Small intestine (tissue), 7 donors: ENCODE measurements around the gene CLEC16A. TPM values are rescaled to one million over a fixed set of nuclear protein-coding genes. Genes with fewer than 3 reads are reported as not detected.

ENCODE experiments used
- DNase-seq, 2 donors: peaks; one replicate each; pipeline versions ENCODE4 v3.0.0 to v3.0.0-alpha.2; 2013
- FAIRE-seq: peaks from 2 replicates; lab custom pipeline; 2012; peaks lifted over from hg19 to GRCh38; lab: Jason Lieb, UNC
- H3K27ac ChIP-seq, 3 donors: one replicate each; pipeline ENCODE4 v1.5.1; 2013; ENCODE audit warnings: low read length in 2 of 3, mild to moderate bottlenecking in 2 of 3, control low read depth in 1 of 3, inconsistent platforms in 1 of 3, low read depth in 1 of 3, moderate library complexity in 1 of 3
- H3K27me3 ChIP-seq, 3 donors: one replicate each; pipeline ENCODE4 v1.6.1; 2013; ENCODE audit warnings: low read length in 3 of 3, inconsistent platforms in 1 of 3; ENCODE audit not compliant: control insufficient read depth in 3 of 3, insufficient read depth in 3 of 3
- H3K36me3 ChIP-seq, 3 donors: one replicate each; pipeline ENCODE4 v1.6.1; 2013; ENCODE audit warnings: low read length in 3 of 3, inconsistent platforms in 1 of 3, low read depth in 1 of 3, mild to moderate bottlenecking in 1 of 3, moderate library complexity in 1 of 3; ENCODE audit not compliant: control insufficient read depth in 3 of 3, insufficient read depth in 2 of 3
- H3K4me1 ChIP-seq, 3 donors: one replicate each; pipeline ENCODE4 v1.6.1; 2013; ENCODE audit warnings: low read length in 2 of 3, inconsistent platforms in 1 of 3, low read depth in 1 of 3, mild to moderate bottlenecking in 1 of 3, moderate library complexity in 1 of 3; ENCODE audit not compliant: control insufficient read depth in 3 of 3, insufficient read depth in 2 of 3
- H3K4me3 ChIP-seq, 3 donors: one replicate each; pipeline ENCODE4 v1.5.1; 2013; ENCODE audit warnings: low read length in 3 of 3, control low read depth in 1 of 3, inconsistent platforms in 1 of 3, low read depth in 1 of 3, mild to moderate bottlenecking in 1 of 3, moderate library complexity in 1 of 3
- H3K9me3 ChIP-seq, 2 donors: one replicate each; pipeline ENCODE4 v1.6.1; 2013; ENCODE audit warnings: low read depth in 1 of 2, low read length in 1 of 2; ENCODE audit not compliant: control insufficient read depth in 2 of 2, insufficient read depth in 1 of 2
- WGBS, 3 donors: extraction: QIAGEN DNeasy Blood & Tissue Kit; methylation state at CpG; one replicate each; pipeline ENCODE4 v1.1.7; 2013; 5-methylcytosine and 5-hydroxymethylcytosine counted together
- polyA plus RNA-seq, 4 donors: library from polyadenylated mRNA; stranded (reverse) in 3 of 4; unstranded in 1 of 4; fragments of 200-250 nt in 3 of 4; fragments of 120-200 nt in 1 of 4; gene quantifications; one replicate each; pipeline versions ENCODE4 v1.2.1 to v1.2.3, GENCODE V29; 2013
- donor health status: healthy with polysubstance abuse.
- donor health status: control.
- donor health status: control.
- donor health status: Bipolar disorder and iron deficiency.
- donor health status: healthy.

CLEC16A gene
- polyA plus RNA-seq, 4 donors, result 12.2 to 23.5 (median 14.1) TPM

GRCh38 chr16:10906914-10907756 lies 37.2 kb upstream of the CLEC16A start:
- no peak overlapping the region for H3K27ac ChIP-seq
- H3K27me3 ChIP-seq, result no peaks in the 10 kb centered on the region
- DNase-seq (no peak), FAIRE-seq (no peak)
- H3K9me3 ChIP-seq, result peaks cover 0 to 5% of the 10 kb centered on the region in 2 donors
- WGBS, 3 donors, result 86 to 93% (median 93%) methylated on average over 45 to 46 of the region's 46 CpGs
- no peak overlapping the region for H3K4me3 ChIP-seq
- peaks cover 0 to 26% (median 8%) of the 10 kb centered on the region in 3 donors for H3K36me3 ChIP-seq
- H3K4me1 ChIP-seq, result no peaks in the 10 kb centered on the region

- 90 to 95% (median 95%) methylated on average over 20 to 21 of the region's 21 CpGs for WGBS, 3 donors
- no peak overlapping the region for H3K4me3 ChIP-seq
- H3K27ac ChIP-seq, result no peak overlapping the region
- no peak for DNase-seq
- H3K36me3 ChIP-seq, result peaks cover 0 to 20% (median 5%) of the 10 kb centered on the region in 3 donors
- no peaks in the 10 kb centered on the region for H3K4me1 ChIP-seq
- peaks cover 0 to 2% of the 10 kb centered on the region in 2 donors for H3K9me3 ChIP-seq
- no peak for FAIRE-seq
- no peaks in the 10 kb centered on the region for H3K27me3 ChIP-seq
These were observed 36.7 kb upstream of the CLEC16A start for GRCh38 chr16:10907757-10908045.

- peaks cover 0 to 8% (median 0%) of the 10 kb centered on the region in 3 donors for H3K4me1 ChIP-seq
- H3K4me3 ChIP-seq, result no peak overlapping the region
- no peak for DNase-seq
- no peaks in the 10 kb centered on the region for H3K9me3 ChIP-seq
- no peaks in the 10 kb centered on the region for H3K27me3 ChIP-seq
- peaks cover 2 to 8% (median 5%) of the 10 kb centered on the region in 3 donors for H3K36me3 ChIP-seq
- H3K27ac ChIP-seq, result no peak overlapping the region
- no peak for FAIRE-seq
These were observed 33.1 kb upstream of the CLEC16A start for GRCh38 chr16:10911267-10911666.

GRCh38 chr16:10916534-10916933 lies 27.8 kb upstream of the CLEC16A start:
- Histone ChIP-seq H3K9me3 (no peaks in the 10 kb centered on the region), H3K27me3 (no peaks in the 10 kb centered on the region), H3K4me3 (no peak overlapping the region), H3K36me3 (peaks cover 0 to 5% (median 0%) of the 10 kb centered on the region in 3 donors), H3K4me1 (peaks cover 0 to 14% (median 3%) of the 10 kb centered on the region in 3 donors), H3K27ac (peak overlapping the region in 2 of 3 donors; percentile 38 to 74)
- WGBS, 3 donors, result 61 to 64% (median 63%) methylated on average over 3 of the region's 3 CpGs
- DNase-seq (peak in 1 of 2 donors; percentile 15), FAIRE-seq (no peak)

GRCh38 chr16:10918294-10919002 lies 25.9 kb upstream of the CLEC16A start:
- FAIRE-seq (no peak), DNase-seq (peak; percentile 89 to 94)
- Histone ChIP-seq H3K4me3 (no peak overlapping the region), H3K27me3 (no peaks in the 10 kb centered on the region), H3K9me3 (no peaks in the 10 kb centered on the region), H3K36me3 (peaks cover 0 to 16% (median 3%) of the 10 kb centered on the region in 3 donors), H3K27ac (peak overlapping the region in 1 of 3 donors; percentile 29), H3K4me1 (peaks cover 0 to 14% (median 4%) of the 10 kb centered on the region in 3 donors)
- WGBS, 3 donors, result 44 to 60% (median 53%) methylated on average over 21 of the region's 21 CpGs

GRCh38 chr16:10919003-10919351 lies 25.4 kb upstream of the CLEC16A start:
- no peaks in the 10 kb centered on the region for H3K27me3 ChIP-seq
- FAIRE-seq (no peak), DNase-seq (no peak)
- H3K4me3 ChIP-seq, result no peak overlapping the region
- H3K9me3 ChIP-seq, result no peaks in the 10 kb centered on the region
- H3K36me3 ChIP-seq, result peaks cover 0 to 20% (median 3%) of the 10 kb centered on the region in 3 donors
- peaks cover 0 to 14% (median 4%) of the 10 kb centered on the region in 3 donors for H3K4me1 ChIP-seq
- 59 to 71% (median 62%) methylated on average over 7 of the region's 7 CpGs for WGBS, 3 donors
- H3K27ac ChIP-seq, result no peak overlapping the region

- H3K27me3 ChIP-seq, result no peaks in the 10 kb centered on the region
- WGBS, 3 donors, result 79 to 89% (median 86%) methylated on average over 15 of the region's 15 CpGs
- FAIRE-seq, result no peak
- H3K27ac ChIP-seq, result no peak overlapping the region
- DNase-seq, result no peak
- H3K4me1 ChIP-seq, result peaks cover 0 to 8% (median 4%) of the 10 kb centered on the region in 3 donors
- H3K4me3 ChIP-seq, result no peak overlapping the region
- H3K36me3 ChIP-seq, result peaks cover 0 to 35% (median 5%) of the 10 kb centered on the region in 3 donors
- no peaks in the 10 kb centered on the region for H3K9me3 ChIP-seq
These were observed 23.5 kb upstream of the CLEC16A start for GRCh38 chr16:10920726-10921427.
